Measurements from ENCODE around the gene PDE11A. TPM values are rescaled to one million over a fixed set of nuclear protein-coding genes. Genes with fewer than 3 reads are reported as not detected.

The PDE11A gene
- total RNA-seq, 2 experiments from 2014 or later: not detected

DNA sequence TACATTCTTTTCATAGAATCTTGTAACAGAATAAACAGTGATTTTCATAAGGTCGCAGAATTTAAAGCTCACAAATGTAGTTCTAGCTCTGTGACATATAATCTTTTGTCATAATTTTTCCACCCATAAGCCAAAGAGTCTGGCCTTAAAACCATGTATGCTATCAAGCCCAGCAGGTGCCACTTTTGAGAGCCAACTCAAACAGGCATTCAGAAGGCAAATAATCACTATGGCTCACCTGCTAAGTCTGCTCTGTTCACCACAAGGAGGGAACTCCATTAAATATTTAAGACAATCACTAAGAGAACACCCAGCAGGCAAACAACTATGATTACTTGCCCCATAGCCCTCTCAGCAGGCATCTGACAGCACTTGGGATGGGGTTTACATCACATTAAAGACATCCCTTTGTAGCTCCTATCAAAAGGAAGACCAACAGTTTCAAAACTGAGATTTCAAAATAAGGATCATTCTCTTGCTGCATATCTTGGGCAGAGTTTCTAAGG, 241.6 kb downstream of the PDE11A start:
- ChIA-PET CTCF (no interaction called here), POLR2A (no interaction called here)
- Mint-ChIP-seq H3K9me3 (peaks cover 2% of the 10 kb centered on the region), H3K4me1 (no peaks in the 10 kb centered on the region), H3K27ac (no peak overlapping the region), H3K27me3 (peaks cover 4% of the 10 kb centered on the region), H3K4me3 (no peak overlapping the region), H3K36me3 (ENCODE audit: low read depth) (no peaks in the 10 kb centered on the region)
- no peak for DNase-seq

DNA sequence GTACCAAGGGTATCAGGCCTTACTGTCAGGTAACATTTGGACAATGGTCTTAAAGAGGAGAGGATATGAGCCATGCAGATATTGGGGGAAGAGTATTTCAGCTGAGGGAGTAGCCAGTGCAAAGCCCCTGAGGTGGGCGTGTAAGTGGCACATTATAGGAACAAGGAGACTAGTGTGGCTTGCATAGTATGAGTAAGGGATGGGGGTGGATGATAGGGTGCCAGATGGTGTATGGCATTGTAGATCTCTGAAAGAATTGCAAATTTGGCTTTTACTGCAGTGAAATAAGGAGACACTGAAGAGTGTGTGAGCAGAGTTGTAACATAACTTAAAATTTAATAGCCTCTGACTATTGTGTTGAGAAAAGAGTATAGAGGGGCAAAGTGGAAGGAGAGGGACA, 244.0 kb downstream of the PDE11A start:
- ChIA-PET POLR2A (no interaction called here), CTCF (no interaction called here)
- Mint-ChIP-seq H3K36me3 (ENCODE audit: low read depth) (no peaks in the 10 kb centered on the region), H3K4me1 (no peaks in the 10 kb centered on the region), H3K27me3 (peaks cover 10% of the 10 kb centered on the region), H3K4me3 (no peak overlapping the region), H3K9me3 (peaks cover under 1% of the 10 kb centered on the region), H3K27ac (no peak overlapping the region)
- DNase-seq: no peak

DNA sequence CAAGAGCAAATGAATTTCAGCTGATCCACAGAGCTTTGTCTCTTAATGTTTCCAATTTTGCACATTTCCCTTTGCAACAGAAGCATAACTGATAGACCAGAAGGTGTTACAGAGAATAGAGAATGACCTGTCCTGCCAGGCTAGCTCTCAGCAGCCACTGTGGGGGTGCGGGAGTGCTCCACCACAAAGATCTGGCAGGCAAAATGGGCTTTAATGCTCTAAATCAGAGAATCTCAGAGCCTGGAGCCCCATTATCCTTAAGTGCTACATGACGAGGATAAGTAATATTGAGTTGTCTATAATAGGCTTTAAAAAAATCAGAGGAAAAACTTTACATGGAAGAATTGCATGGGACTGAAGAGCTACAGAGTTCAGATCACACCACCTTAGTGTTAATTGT, 245.7 kb downstream of the PDE11A start:
- DNase-seq: no peak
- Mint-ChIP-seq H3K4me1 (no peaks in the 10 kb centered on the region), H3K27ac (no peak overlapping the region), H3K9me3 (no peaks in the 10 kb centered on the region), H3K27me3 (peaks cover 10% of the 10 kb centered on the region), H3K36me3 (ENCODE audit: low read depth) (no peaks in the 10 kb centered on the region), H3K4me3 (no peak overlapping the region)
- ChIA-PET CTCF (interaction anchor here (0.7 kb wide), 1 partner anchor 806 kb away, joined by 3 read pairs; no protein-coding TSS in a partner anchor), POLR2A (no interaction called here)

DNA sequence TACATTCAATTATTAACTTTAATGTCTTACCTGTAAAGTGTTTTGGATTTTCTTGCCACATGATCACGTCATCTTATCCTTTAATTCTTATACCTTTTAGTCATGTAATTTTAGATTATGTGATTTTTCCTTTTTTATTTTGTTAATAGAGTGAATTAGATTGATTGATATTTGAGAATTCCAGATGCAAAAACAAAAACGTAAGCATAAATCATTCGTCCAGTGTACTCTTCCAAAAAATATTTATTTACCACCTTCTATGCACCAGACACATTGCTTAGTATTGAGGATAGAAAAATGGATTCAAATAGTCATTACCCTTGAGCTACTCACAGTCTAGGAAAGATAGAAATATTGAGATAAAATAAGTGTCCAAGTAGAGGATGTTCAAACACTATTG, 249.6 kb downstream of the PDE11A start:
- ChIA-PET POLR2A (no interaction called here), CTCF (no interaction called here)
- H3K27me3 Mint-ChIP-seq: peaks cover 10% of the 10 kb centered on the region
- H3K36me3 Mint-ChIP-seq (ENCODE audit: low read depth): no peaks in the 10 kb centered on the region
- H3K27ac Mint-ChIP-seq: no peak overlapping the region
- H3K4me1 Mint-ChIP-seq: no peaks in the 10 kb centered on the region
- no peak for DNase-seq
- H3K4me3 Mint-ChIP-seq: no peak overlapping the region
- H3K9me3 Mint-ChIP-seq: no peaks in the 10 kb centered on the region

DNA sequence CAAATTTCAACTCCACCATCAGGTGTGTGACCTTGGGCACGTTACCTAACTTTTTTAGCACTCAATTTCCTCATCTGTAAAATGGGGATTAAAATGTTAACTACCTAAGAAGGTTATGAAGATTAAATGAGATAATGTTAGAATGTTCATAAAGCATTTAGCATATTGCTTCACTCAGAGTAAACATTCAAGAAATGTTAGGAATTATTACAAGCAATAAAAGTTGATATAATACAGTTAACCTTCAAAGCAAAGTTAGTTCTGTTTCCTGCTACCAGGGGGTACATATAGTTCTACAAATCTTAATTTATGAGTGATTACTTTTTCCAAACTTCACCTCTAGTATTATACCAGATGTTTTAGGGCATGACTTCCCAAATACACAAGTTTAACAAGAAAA, 254.2 kb downstream of the PDE11A start:
- Mint-ChIP-seq H3K36me3 (ENCODE audit: low read depth) (no peaks in the 10 kb centered on the region), H3K27me3 (peaks cover 9% of the 10 kb centered on the region), H3K4me3 (no peak overlapping the region), H3K4me1 (no peaks in the 10 kb centered on the region), H3K9me3 (no peaks in the 10 kb centered on the region), H3K27ac (no peak overlapping the region)
- no peak for DNase-seq
- POLR2A ChIA-PET: no interaction called here
- CTCF ChIA-PET: no interaction called here

DNA sequence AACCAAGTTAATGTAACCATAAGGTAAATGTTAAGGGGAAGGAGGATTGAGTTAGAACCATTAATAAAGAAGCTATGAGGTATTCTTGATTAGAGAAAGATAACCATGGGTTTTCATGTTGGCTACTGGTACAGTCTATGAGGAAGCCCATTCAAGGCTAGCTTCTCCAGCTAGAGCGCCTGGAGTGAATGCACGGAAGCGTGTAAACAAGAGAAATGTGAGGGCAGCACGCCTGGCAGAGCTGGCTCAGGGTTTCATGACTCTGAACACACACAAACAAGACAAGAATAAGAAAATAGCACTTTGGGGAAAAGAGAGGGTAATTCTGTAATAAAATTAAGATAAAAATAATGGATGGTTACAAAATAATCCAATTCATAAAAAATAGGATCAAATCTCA, 255.3 kb downstream of the PDE11A start:
- Mint-ChIP-seq H3K36me3 (ENCODE audit: low read depth) (no peaks in the 10 kb centered on the region), H3K27ac (no peak overlapping the region), H3K27me3 (peaks cover 9% of the 10 kb centered on the region), H3K4me1 (no peaks in the 10 kb centered on the region), H3K4me3 (no peak overlapping the region), H3K9me3 (no peaks in the 10 kb centered on the region)
- ChIA-PET POLR2A (no interaction called here), CTCF (no interaction called here)
- DNase-seq: no peak

DNA sequence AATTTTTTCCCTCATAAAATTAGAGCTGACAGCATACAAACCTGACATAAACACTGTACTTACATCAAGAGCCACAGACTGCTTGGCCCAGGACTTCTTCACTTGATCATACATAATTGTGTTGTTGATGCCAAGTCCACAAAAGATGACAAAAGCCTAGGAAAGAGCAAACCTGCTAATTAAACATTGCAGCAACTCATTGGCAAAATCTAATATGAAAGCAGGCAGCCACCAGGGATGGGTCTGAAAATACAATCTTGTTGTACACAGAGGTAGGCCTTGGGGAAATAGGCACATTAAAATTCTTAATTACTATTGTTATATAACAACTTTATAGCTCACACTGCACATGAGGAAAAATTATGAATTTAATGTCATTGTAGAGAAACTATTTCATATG, 255.8 kb downstream of the PDE11A start:
- POLR2A ChIA-PET: no interaction called here
- H3K27me3 Mint-ChIP-seq: peaks cover 11% of the 10 kb centered on the region
- CTCF ChIA-PET: no interaction called here
- no peaks in the 10 kb centered on the region for H3K9me3 Mint-ChIP-seq
- H3K4me3 Mint-ChIP-seq: no peak overlapping the region
- no peaks in the 10 kb centered on the region for H3K4me1 Mint-ChIP-seq
- no peak overlapping the region for H3K27ac Mint-ChIP-seq
- H3K36me3 Mint-ChIP-seq (ENCODE audit: low read depth): no peaks in the 10 kb centered on the region
- DNase-seq: no peak

DNA sequence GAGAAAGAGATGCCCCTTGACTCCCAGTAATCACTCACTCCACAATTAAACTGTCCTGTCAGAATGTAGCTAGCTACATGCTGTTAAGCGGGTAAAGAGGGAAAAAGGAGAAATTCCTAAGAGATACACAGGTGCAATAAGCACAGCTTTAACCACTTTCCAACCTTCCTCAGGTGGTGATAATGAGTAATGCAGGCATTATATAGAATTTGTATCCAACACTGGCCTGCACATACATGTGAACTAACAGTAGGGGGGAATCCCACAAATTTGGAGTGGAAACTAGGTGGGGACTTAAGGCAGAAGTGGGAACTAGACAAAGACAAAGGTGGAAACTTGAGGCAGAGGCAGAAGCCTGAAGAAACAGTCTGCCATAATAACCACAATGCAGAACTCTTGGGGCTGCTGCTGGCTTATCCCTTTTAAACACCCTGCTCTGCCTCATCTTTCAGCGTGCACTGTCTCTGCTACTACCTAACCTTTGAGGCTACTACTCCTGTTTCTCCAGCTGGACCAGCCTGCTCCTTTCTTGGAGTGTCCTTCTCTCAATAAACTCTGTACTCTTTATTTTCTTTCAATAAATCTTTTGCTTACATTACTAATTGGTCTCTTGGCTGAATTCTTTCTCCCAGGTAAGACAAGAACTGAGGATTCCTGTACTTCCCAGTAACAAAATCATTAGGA, 259.7 kb downstream of the PDE11A start:
- ChIA-PET POLR2A (no interaction called here), CTCF (no interaction called here)
- H3K4me1 Mint-ChIP-seq: no peaks in the 10 kb centered on the region
- H3K4me3 Mint-ChIP-seq: no peak overlapping the region
- H3K27ac Mint-ChIP-seq: no peak overlapping the region
- DNase-seq: no peak
- no peaks in the 10 kb centered on the region for H3K9me3 Mint-ChIP-seq
- peaks cover 34% of the 10 kb centered on the region for H3K27me3 Mint-ChIP-seq
- H3K36me3 Mint-ChIP-seq (ENCODE audit: low read depth): no peaks in the 10 kb centered on the region

DNA sequence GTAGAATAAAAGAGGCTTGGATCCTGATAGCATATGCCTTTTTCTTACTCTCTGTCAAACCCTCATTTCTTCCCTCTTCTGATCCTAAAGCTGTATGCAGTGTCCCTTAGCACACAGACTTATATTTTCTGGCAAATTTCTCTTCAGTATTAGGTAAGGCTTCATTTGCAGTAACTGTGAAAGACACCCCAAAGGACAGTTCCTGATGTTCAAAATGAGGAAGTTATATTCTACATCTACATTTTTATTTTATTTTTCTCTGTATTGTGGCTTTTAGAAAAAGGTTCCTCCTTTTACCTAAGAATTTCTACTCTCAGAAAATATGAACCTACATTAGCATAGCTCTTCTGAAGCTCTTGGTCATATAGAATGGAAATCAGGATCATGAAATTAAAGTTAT, 261.7 kb downstream of the PDE11A start:
- H3K36me3 Mint-ChIP-seq (ENCODE audit: low read depth): no peaks in the 10 kb centered on the region
- H3K27ac Mint-ChIP-seq: no peak overlapping the region
- peaks cover 32% of the 10 kb centered on the region for H3K27me3 Mint-ChIP-seq
- H3K4me1 Mint-ChIP-seq: no peaks in the 10 kb centered on the region
- H3K9me3 Mint-ChIP-seq: no peaks in the 10 kb centered on the region
- POLR2A ChIA-PET: no interaction called here
- no peak for DNase-seq
- H3K4me3 Mint-ChIP-seq: no peak overlapping the region
- CTCF ChIA-PET: no interaction called here

DNA sequence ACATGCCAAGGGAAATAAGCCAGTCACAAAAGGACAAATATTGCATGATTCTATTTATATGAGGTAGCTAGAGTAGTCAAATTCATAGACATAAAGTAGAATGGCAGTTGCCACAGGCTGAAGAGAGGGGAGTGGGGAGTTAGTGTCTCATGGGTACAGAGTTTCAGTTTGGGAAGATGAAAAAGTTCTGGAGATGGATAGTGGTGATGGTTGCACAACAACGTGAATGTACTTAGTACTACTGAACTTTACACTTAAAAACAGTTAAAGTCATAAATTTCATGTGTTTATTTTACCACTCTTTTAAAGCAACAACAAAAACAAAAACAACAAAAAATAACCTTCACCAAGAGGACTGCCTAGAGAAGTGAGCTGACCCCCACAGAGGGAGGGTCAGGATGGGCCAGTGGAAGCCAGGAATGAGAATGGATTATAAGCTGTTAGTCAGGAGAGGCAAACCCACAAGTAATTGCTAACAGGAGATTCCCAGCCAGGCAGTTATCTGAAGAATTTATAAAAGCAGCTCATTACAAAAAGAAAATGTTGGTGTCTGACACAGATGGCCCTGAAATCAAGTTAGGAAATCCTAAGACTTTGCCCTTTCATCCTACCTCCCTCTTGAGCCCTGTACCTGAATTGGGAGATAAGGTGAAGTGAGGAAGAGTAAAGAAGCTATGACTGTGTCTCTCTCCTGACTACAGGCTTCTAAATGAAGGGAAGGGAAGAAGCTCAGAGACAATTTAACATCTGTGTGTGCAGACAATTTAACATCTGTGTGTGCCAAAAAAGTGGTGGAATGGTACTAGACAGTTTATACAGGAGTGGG, 263.4 kb downstream of the PDE11A start:
- no peak overlapping the region for H3K4me3 Mint-ChIP-seq
- H3K4me1 Mint-ChIP-seq: no peaks in the 10 kb centered on the region
- ChIA-PET POLR2A (no interaction called here), CTCF (no interaction called here)
- no peak for DNase-seq
- peaks cover 39% of the 10 kb centered on the region for H3K27me3 Mint-ChIP-seq
- no peak overlapping the region for H3K27ac Mint-ChIP-seq
- H3K9me3 Mint-ChIP-seq: no peaks in the 10 kb centered on the region
- no peaks in the 10 kb centered on the region for H3K36me3 Mint-ChIP-seq (ENCODE audit: low read depth)

DNA sequence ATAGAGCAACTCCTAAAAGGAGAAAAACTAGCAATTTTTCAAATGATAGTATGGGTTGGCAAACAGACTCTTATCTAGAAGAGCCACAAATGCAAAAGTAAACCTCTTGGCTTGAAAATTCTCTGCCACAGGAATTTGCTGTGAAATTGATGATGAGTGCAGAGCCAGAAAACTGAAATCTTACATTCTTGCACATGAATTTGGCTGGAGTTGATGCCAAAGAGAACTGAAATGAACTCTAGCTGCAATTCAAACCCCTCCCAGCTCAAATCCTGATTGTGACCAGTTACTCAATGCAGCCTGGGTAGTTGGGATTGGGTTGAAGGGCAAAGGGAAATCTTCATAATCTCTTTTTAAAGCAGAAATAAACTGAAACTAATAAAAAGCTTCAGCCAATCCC, 266.6 kb downstream of the PDE11A start:
- CTCF ChIA-PET: no interaction called here
- H3K27me3 Mint-ChIP-seq: peaks cover 58% of the 10 kb centered on the region
- H3K4me1 Mint-ChIP-seq: no peaks in the 10 kb centered on the region

DNA sequence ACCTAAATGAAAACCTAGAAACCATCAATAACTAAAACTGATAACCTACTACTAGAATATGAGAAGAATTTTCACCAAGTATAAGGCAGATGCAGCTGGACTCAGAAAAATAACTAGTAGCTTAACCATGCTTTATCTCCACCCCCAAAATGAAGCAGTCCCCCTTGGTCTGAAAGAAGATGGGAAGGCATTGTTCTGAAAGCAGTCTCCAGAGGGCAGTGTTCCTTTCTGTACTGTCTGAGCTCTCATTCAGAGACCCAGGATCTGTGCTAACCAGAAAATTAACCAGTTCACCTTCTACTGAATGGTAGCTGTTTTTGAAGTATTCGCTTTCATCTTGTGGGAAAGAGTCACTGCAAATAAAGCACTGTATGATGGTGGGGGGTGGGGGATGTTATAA, 273.0 kb downstream of the PDE11A start:
- Mint-ChIP-seq H3K4me1 (no peaks in the 10 kb centered on the region), H3K27ac (no peak overlapping the region), H3K4me3 (no peak overlapping the region), H3K27me3 (peaks cover 42% of the 10 kb centered on the region), H3K9me3 (no peaks in the 10 kb centered on the region), H3K36me3 (ENCODE audit: low read depth) (no peaks in the 10 kb centered on the region)
- peak; percentile 20 for DNase-seq
- ChIA-PET CTCF (no interaction called here), POLR2A (no interaction called here)

More for the DNA sequence above, 266.6 kb downstream of the PDE11A start:
- Mint-ChIP-seq H3K9me3 (no peaks in the 10 kb centered on the region), H3K4me3 (no peak overlapping the region), H3K27ac (no peak overlapping the region), H3K36me3 (ENCODE audit: low read depth) (no peaks in the 10 kb centered on the region)
- POLR2A ChIA-PET: no interaction called here
- no peak for DNase-seq

DNA sequence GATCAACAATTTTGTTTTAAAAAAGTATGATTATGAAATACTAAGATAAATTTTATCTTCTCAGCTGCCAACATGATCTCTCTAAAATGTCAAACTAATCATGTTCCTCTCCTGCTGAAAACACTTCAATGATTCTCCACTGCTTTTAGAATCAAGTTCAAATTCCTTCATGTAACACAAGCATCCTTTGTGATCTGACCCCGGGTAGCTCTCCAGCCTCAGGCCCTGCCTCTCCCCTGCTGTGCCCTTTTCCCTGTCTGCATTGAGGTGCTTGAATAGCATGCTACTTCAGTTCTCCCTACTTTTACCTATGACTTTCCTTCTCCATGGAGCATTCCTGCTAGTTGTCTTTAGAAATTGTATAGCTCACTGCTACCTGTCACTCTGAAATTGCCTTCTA, 274.8 kb downstream of the PDE11A start:
- Mint-ChIP-seq H3K9me3 (no peaks in the 10 kb centered on the region), H3K4me1 (no peaks in the 10 kb centered on the region), H3K36me3 (ENCODE audit: low read depth) (no peaks in the 10 kb centered on the region), H3K4me3 (no peak overlapping the region), H3K27ac (no peak overlapping the region), H3K27me3 (peaks cover 29% of the 10 kb centered on the region)
- POLR2A ChIA-PET: no interaction called here
- CTCF ChIA-PET: no interaction called here
- no peak for DNase-seq

All from activated CD4-positive, alpha-beta T cell treated with anti-CD3 and anti-CD28 coated beads, Interleukin-2, amount 10 ng/mL, durations not matched to agents 7 days and 5 days (primary cell).